Loucy (cell line): Measurements from ENCODE around the gene CAMK2D.

Experiments
- H2AFZ ChIP-seq: fragments of 200-600 bp; sonication (generic); 2 replicates; pipeline ENCODE4 v1.6.0; 2016; ENCODE audit warnings: antibody characterized with exemption, mild to moderate bottlenecking, low read length, moderate library complexity
- H3F3A ChIP-seq: fragments of 200-600 bp; 2 replicates; pipeline ENCODE4 v1.6.0; 2016; ENCODE audit warnings: antibody characterized with exemption, low read depth, mild to moderate bottlenecking
- H3K27me3 ChIP-seq: fragments of 200-600 bp; sonication (generic); 2 replicates; pipeline ENCODE4 v1.6.1; 2014; ENCODE audit warnings: low read length, mild to moderate bottlenecking; ENCODE audit not compliant: insufficient read depth, poor library complexity, severe bottlenecking
- H3K36me3 ChIP-seq: fragments of 200-600 bp; sonication (generic); 2 replicates; pipeline ENCODE4 v1.6.1; 2016; ENCODE audit warnings: low read length; ENCODE audit not compliant: insufficient read depth
- H3K4me1 ChIP-seq: fragments of 200-600 bp; sonication (generic); 2 replicates; pipeline ENCODE4 v1.5.1; 2014; ENCODE audit warnings: low read length, mild to moderate bottlenecking; ENCODE audit not compliant: insufficient read depth, poor library complexity, severe bottlenecking
- H3K4me2 ChIP-seq: fragments of 200-600 bp; sonication (generic); 2 replicates; pipeline ENCODE4 v1.6.0; 2014; ENCODE audit warnings: antibody characterized with exemption, low read length, low read depth, mild to moderate bottlenecking; ENCODE audit not compliant: poor library complexity, severe bottlenecking
- H3K4me3 ChIP-seq: fragments of 200-600 bp; sonication (generic); 2 replicates; pipeline ENCODE4 v1.5.1; 2014; ENCODE audit warnings: low read length, mild to moderate bottlenecking, mixed read lengths; ENCODE audit not compliant: poor library complexity, severe bottlenecking
- H3K79me2 ChIP-seq: fragments of 200-600 bp; sonication (generic); 2 replicates; pipeline ENCODE4 v1.6.1; 2014; ENCODE audit warnings: low read length; ENCODE audit not compliant: insufficient read depth
- H3K9ac ChIP-seq: fragments of 200-600 bp; sonication (generic); 2 replicates; pipeline ENCODE4 v1.6.0; 2014; ENCODE audit warnings: mild to moderate bottlenecking, low read depth, low read length, moderate library complexity; ENCODE audit not compliant: poor library complexity, severe bottlenecking
- H3K9me2 ChIP-seq: fragments of 200-600 bp; sonication (generic); replicated peaks from 2 replicates; pipeline ENCODE4 v1.6.1; 2016; ENCODE audit warnings: low read depth, low read length, mixed read lengths
- H3K9me3 ChIP-seq: fragments of 200-600 bp; sonication (generic); 2 replicates; pipeline ENCODE4 v1.6.1; 2014; ENCODE audit warnings: mild to moderate bottlenecking, antibody characterized with exemption, low read length, low read depth; ENCODE audit not compliant: insufficient read depth
- H4K20me1 ChIP-seq: fragments of 200-600 bp; sonication (generic); 2 replicates; pipeline ENCODE4 v1.6.0; 2014; ENCODE audit warnings: antibody characterized with exemption, low read length, mild to moderate bottlenecking; ENCODE audit not compliant: insufficient read depth, poor library complexity, severe bottlenecking
- CTCF ChIP-seq: fragments of 200-600 bp; sonication (generic); conservative IDR thresholded peaks from 2 replicates; pipeline ENCODE4 v1.5.1; 2014; ENCODE audit warnings: mild to moderate bottlenecking, antibody characterized with exemption, low read length
- EZH2phosphoT487 ChIP-seq: fragments of 200-600 bp; IDR thresholded peaks from 2 replicates; pipeline ENCODE4 v1.6.1; 2018; ENCODE audit warnings: antibody characterized with exemption, mild to moderate bottlenecking, moderate library complexity, borderline replicate concordance

CAMK2D gene

GRCh38 chr4:113738251-113738650 lies 23.3 kb downstream of the CAMK2D start:
- no peaks in the 10 kb centered on the region for H3F3A ChIP-seq
- no peaks in the 10 kb centered on the region for H3K9me3 ChIP-seq
- no peak for TF ChIP-seq CTCF
- TF ChIP-seq EZH2phosphoT487 = no peak
- H3K9ac ChIP-seq = no peak overlapping the region
- peaks cover 4% of the 10 kb centered on the region; the same call in 1 of the 2 replicates for H3K36me3 ChIP-seq
- H3K4me2 ChIP-seq = no peak overlapping the region
- no peak overlapping the region for H2AFZ ChIP-seq
- no peaks in the 10 kb centered on the region for H4K20me1 ChIP-seq
- H3K79me2 ChIP-seq = peaks cover 44% of the 10 kb centered on the region
- H3K27me3 ChIP-seq = no peaks in the 10 kb centered on the region
- peaks cover 34% of the 10 kb centered on the region for H3K4me1 ChIP-seq
- H3K4me3 ChIP-seq = no peak overlapping the region
- H3K9me2 ChIP-seq = no peaks in the 10 kb centered on the region

- Histone ChIP-seq H3K4me3 (no peak overlapping the region), H3K36me3 (peaks cover 4% of the 10 kb centered on the region; the same call in 1 of the 2 replicates), H3K9ac (no peak overlapping the region), H3K79me2 (peaks cover 62% of the 10 kb centered on the region), H2AFZ (no peak overlapping the region), H3K4me2 (peak overlapping the region; percentile 15), H3K9me3 (no peaks in the 10 kb centered on the region), H3F3A (no peaks in the 10 kb centered on the region), H3K9me2 (no peaks in the 10 kb centered on the region), H3K4me1 (peaks cover 22% of the 10 kb centered on the region), H4K20me1 (no peaks in the 10 kb centered on the region), H3K27me3 (no peaks in the 10 kb centered on the region)
- no peak for TF ChIP-seq EZH2phosphoT487
- no peak for TF ChIP-seq CTCF
Observed at GRCh38 chr4:113733685-113734084, 27.9 kb downstream of the CAMK2D start.

- Histone ChIP-seq H3K36me3 (peaks cover 4% of the 10 kb centered on the region; the same call in 1 of the 2 replicates), H3K4me1 (peaks cover 19% of the 10 kb centered on the region), H3K27me3 (no peaks in the 10 kb centered on the region), H3F3A (no peaks in the 10 kb centered on the region), H3K9me2 (no peaks in the 10 kb centered on the region), H2AFZ (no peak overlapping the region), H3K9ac (no peak overlapping the region), H4K20me1 (no peaks in the 10 kb centered on the region), H3K4me3 (no peak overlapping the region), H3K79me2 (peaks cover 62% of the 10 kb centered on the region), H3K9me3 (no peaks in the 10 kb centered on the region), H3K4me2 (peak overlapping the region; percentile 15)
- TF ChIP-seq CTCF (no peak), EZH2phosphoT487 (no peak)
Observed at GRCh38 chr4:113732967-113733527, 28.5 kb downstream of the CAMK2D start.
